Measurements from ENCODE around the gene CBY1. TPM values are rescaled to one million over a fixed set of nuclear protein-coding genes. Genes with fewer than 3 reads are reported as not detected.

Gene CBY1
- total and polyA plus RNA-seq, 9 of the 15 experiments (the other 6 are each of a cell fraction or from before 2014, with no cell fraction given) = 5.7 to 19.7 (median 10.8) TPM

- TF ChIP-seq FOXO4 (CRISPR knock-in tag; IDR thresholded peaks at IDR 0.05) (no peak), GATAD2B (IDR thresholded peaks at IDR 0.05; ENCODE audit: borderline replicate concordance) (no peak), STAT5B (CRISPR knock-in tag; IDR thresholded peaks at IDR 0.05) (no peak), CHD2 (IDR thresholded peaks at IDR 0.05; ENCODE audit: low read depth, low read length) (peak; percentile 72), CXXC5 (CRISPR knock-in tag; IDR thresholded peaks at IDR 0.05) (peak; percentile 98), PBX2 (CRISPR knock-in tag; IDR thresholded peaks at IDR 0.05; ENCODE audit: low read depth) (peak; percentile 93), PBX2 (tag; conservative IDR thresholded peaks at IDR 0.05; ENCODE audit: low read depth) (peak; percentile 100), HBP1 (CRISPR knock-in tag; IDR thresholded peaks at IDR 0.05) (no peak), ELF4 (CRISPR knock-in tag; IDR thresholded peaks at IDR 0.05) (no peak), SPI1 (IDR thresholded peaks at IDR 0.05; ENCODE audit: borderline replicate concordance, low read depth, low read length) (no peak), CREB1 (IDR thresholded peaks at IDR 0.05) (peak; percentile 85), CREB1 (CRISPR knock-in tag; IDR thresholded peaks at IDR 0.05) (peak; percentile 92), HNRNPK (IDR thresholded peaks at IDR 0.05; ENCODE audit: low read depth, low read length, poor library complexity, severe bottlenecking) (no peak), MCM5 (IDR thresholded peaks at IDR 0.05; ENCODE audit: low read depth) (no peak), CTBP1 (IDR thresholded peaks at IDR 0.05; ENCODE audit: borderline replicate concordance) (no peak; the same call in 1 of the 2 replicates), ZNF644 (tag; IDR thresholded peaks at IDR 0.05; ENCODE audit: low read depth) (no peak), TCFL5 (CRISPR knock-in tag; conservative IDR thresholded peaks at IDR 0.05) (no peak), MYNN (IDR thresholded peaks at IDR 0.05) (no peak), MYNN (CRISPR knock-in tag; IDR thresholded peaks at IDR 0.05) (no peak)
- TF ChIP-seq, protein P1, sequence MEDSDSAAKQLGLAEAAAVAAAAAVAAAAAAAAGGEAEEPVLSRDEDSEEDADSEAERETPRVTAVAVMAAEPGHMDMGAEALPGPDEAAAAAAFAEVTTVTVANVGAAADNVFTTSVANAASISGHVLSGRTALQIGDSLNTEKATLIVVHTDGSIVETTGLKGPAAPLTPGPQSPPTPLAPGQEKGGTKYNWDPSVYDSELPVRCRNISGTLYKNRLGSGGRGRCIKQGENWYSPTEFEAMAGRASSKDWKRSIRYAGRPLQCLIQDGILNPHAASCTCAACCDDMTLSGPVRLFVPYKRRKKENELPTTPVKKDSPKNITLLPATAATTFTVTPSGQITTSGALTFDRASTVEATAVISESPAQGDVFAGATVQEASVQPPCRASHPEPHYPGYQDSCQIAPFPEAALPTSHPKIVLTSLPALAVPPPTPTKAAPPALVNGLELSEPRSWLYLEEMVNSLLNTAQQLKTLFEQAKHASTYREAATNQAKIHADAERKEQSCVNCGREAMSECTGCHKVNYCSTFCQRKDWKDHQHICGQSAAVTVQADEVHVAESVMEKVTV (CRISPR knock-in tag; IDR thresholded peaks at IDR 0.05) = no peak
Measured at GRCh38 chr22:38705235-38706100, 49.0 kb downstream of the CBY1 start, which contains the start of gene GTPBP1 (continued).
